IMR-90 (cell line): ENCODE results near the gene USP9Y. TPM values are rescaled to one million over a fixed set of nuclear protein-coding genes. Genes with fewer than 3 reads are reported as not detected.

ENCODE experiments used
- ATAC-seq: fragments of 200-7000 bp; cut with Tn5 transposase; 2 replicates; pipeline ENCODE4 v1.9.1; 2020; ENCODE audit warnings: low read depth, mild to moderate bottlenecking, moderate library complexity
- BruUV-seq: library from RNA; stranded (reverse); fragments of 400-500 nt; replicated peaks from 2 replicates; lab custom pipeline; 2021; lab: Mats Ljungman, UMichigan
- CTCF ChIA-PET: fragments of 300-600 bp; formaldehyde crosslinking; extraction: SDS; loops from one replicate; lab custom pipeline; 2021; ENCODE audit warnings: antibody characterized with exemption; lab: Yijun Ruan, JAX
- POLR2A ChIA-PET: fragments of 300-600 bp; sonication (Branson Sonifier 250); formaldehyde crosslinking; loops from one replicate; lab custom pipeline; 2022; ENCODE audit warnings: antibody characterized with exemption; ENCODE audit not compliant: unreplicated experiment; lab: Charles Lee
- DNase-seq: peaks from one replicate; pipeline ENCODE4 v3.0.0; 2013
- H2AFZ ChIP-seq: replicated peaks from 2 replicates; pipeline ENCODE3; 2013; ENCODE audit warnings: low read length, mild to moderate bottlenecking; ENCODE audit not compliant: poor library complexity
- H2AK5ac ChIP-seq: 2 replicates; pipeline ENCODE4 v1.6.1; 2013; ENCODE audit warnings: low read depth, low read length, inconsistent platforms
- H2AK9ac ChIP-seq: replicated peaks from 2 replicates; pipeline ENCODE3; 2013; ENCODE audit warnings: mild to moderate bottlenecking, low read depth, low read length, moderate library complexity; ENCODE audit not compliant: poor library complexity
- H2BK120ac ChIP-seq: 2 replicates; pipeline ENCODE4 v1.6.1; 2013; ENCODE audit warnings: low read depth, low read length, inconsistent platforms
- H2BK15ac ChIP-seq: 3 replicates; pipeline ENCODE4 v1.6.1; 2013; ENCODE audit warnings: low read depth, low read length, inconsistent platforms
- H2BK20ac ChIP-seq: 2 replicates; pipeline ENCODE4 v1.6.1; 2013; ENCODE audit warnings: low read depth, mild to moderate bottlenecking, inconsistent platforms, low read length, moderate library complexity
- H2BK5ac ChIP-seq: 2 replicates; pipeline ENCODE4 v1.6.1; 2013; ENCODE audit warnings: mild to moderate bottlenecking, low read depth, low read length, inconsistent platforms; ENCODE audit not compliant: poor library complexity, severe bottlenecking
- H3K14ac ChIP-seq: replicated peaks from 2 replicates; pipeline ENCODE4 v1.6.1; 2013; ENCODE audit warnings: low read depth, low read length, inconsistent platforms
- H3K18ac ChIP-seq: 2 replicates; pipeline ENCODE4 v1.6.1; 2013; ENCODE audit warnings: low read depth, low read length, control low read depth
- H3K23ac ChIP-seq: 2 replicates; pipeline ENCODE4 v1.6.1; 2013; ENCODE audit warnings: low read depth, low read length, inconsistent platforms
- H3K27ac ChIP-seq: 2 replicates; pipeline ENCODE4 v1.5.1; 2013; ENCODE audit warnings: mild to moderate bottlenecking, control low read depth, low read length; ENCODE audit not compliant: insufficient read depth
- H3K27me3 ChIP-seq: 2 replicates; pipeline ENCODE4 v1.6.1; 2013; ENCODE audit warnings: low read length; ENCODE audit not compliant: control insufficient read depth, insufficient read depth
- H3K36me3 ChIP-seq: 2 replicates; pipeline ENCODE4 v1.6.1; 2013; ENCODE audit warnings: low read length, mixed read lengths; ENCODE audit not compliant: control insufficient read depth, insufficient read depth
- H3K4ac ChIP-seq: 2 replicates; pipeline ENCODE4 v1.6.1; 2013; ENCODE audit warnings: low read depth, low read length, inconsistent platforms
- H3K4me1 ChIP-seq: 2 replicates; pipeline ENCODE4 v1.6.1; 2013; ENCODE audit warnings: low read length, mixed read lengths; ENCODE audit not compliant: control insufficient read depth, insufficient read depth
- H3K4me2 ChIP-seq: 2 replicates; pipeline ENCODE4 v1.6.1; 2013; ENCODE audit warnings: low read depth, mild to moderate bottlenecking, control low read depth, low read length, moderate library complexity
- H3K4me3 ChIP-seq: 2 replicates; pipeline ENCODE4 v1.5.1; 2013; ENCODE audit warnings: low read depth, mild to moderate bottlenecking, control low read depth, low read length, moderate library complexity; ENCODE audit not compliant: insufficient read depth
- H3K56ac ChIP-seq: 2 replicates; pipeline ENCODE4 v1.6.1; 2013; ENCODE audit warnings: low read length, inconsistent platforms; ENCODE audit not compliant: insufficient read depth; ENCODE audit errors: extremely low read depth
- H3K79me1 ChIP-seq, 2 experiments: 2 replicates each; pipeline ENCODE4 v1.6.1; 2013; ENCODE audit warnings: low read length in 2 of 2, inconsistent platforms in 1 of 2, low read depth in 1 of 2
- H3K9ac ChIP-seq: 2 replicates; pipeline ENCODE4 v1.6.1; 2013; ENCODE audit warnings: low read depth, low read length, control low read depth
- H3K9me1 ChIP-seq: 2 replicates; pipeline ENCODE4 v1.6.1; 2013; ENCODE audit warnings: low read length, inconsistent platforms; ENCODE audit not compliant: insufficient read depth
- H3K9me3 ChIP-seq: 2 replicates; pipeline ENCODE4 v1.6.1; 2013; ENCODE audit warnings: low read length; ENCODE audit not compliant: control insufficient read depth, insufficient read depth
- H4K20me1 ChIP-seq: 2 replicates; pipeline ENCODE4 v1.6.1; 2013; ENCODE audit warnings: low read length, inconsistent platforms; ENCODE audit not compliant: insufficient read depth
- H4K5ac ChIP-seq: 2 replicates; pipeline ENCODE4 v1.6.1; 2013; ENCODE audit warnings: mild to moderate bottlenecking, low read depth, low read length, control low read depth
- H4K8ac ChIP-seq, 2 experiments: 2 replicates each; pipeline ENCODE4 v1.6.1; 2013; ENCODE audit warnings: low read depth in 2 of 2, low read length in 2 of 2, control low read depth in 1 of 2, inconsistent platforms in 1 of 2
- H4K91ac ChIP-seq: 2 replicates; pipeline ENCODE4 v1.6.1; 2013; ENCODE audit warnings: low read depth, low read length, inconsistent platforms; ENCODE audit not compliant: insufficient read depth
- BHLHE40 ChIP-seq: fragments of 150-350 bp; IDR thresholded peaks from 2 replicates; pipeline ENCODE4 v1.6.1; 2016; ENCODE audit warnings: mild to moderate bottlenecking, low read depth, low read length
- CHD1 ChIP-seq: IDR thresholded peaks from 2 replicates; pipeline ENCODE4 v1.6.1; 2012; ENCODE audit warnings: low read depth, low read length, improper control_type of control experiment
- MAFK ChIP-seq: IDR thresholded peaks from 2 replicates; pipeline ENCODE4 v1.6.1; 2012; ENCODE audit warnings: low read depth, low read length, improper control_type of control experiment
- MAZ ChIP-seq: IDR thresholded peaks from 2 replicates; pipeline ENCODE4 v1.6.1; 2012; ENCODE audit warnings: low read depth, mild to moderate bottlenecking, low read length, improper control_type of control experiment, moderate library complexity, borderline replicate concordance
- MXI1 ChIP-seq: IDR thresholded peaks from 2 replicates; pipeline ENCODE4 v1.6.1; 2012; ENCODE audit warnings: low read depth, mild to moderate bottlenecking, low read length, moderate library complexity, borderline replicate concordance
- NFE2L2 ChIP-seq: fragments of 150-350 bp; IDR thresholded peaks from 2 replicates; pipeline ENCODE4 v1.6.1; 2016; ENCODE audit warnings: low read depth, mild to moderate bottlenecking, low read length
- POLR2A ChIP-seq: IDR thresholded peaks from 2 replicates; pipeline ENCODE4 v1.6.1; 2012; ENCODE audit warnings: mild to moderate bottlenecking, low read depth, low read length
- RAD21 ChIP-seq: IDR thresholded peaks from 2 replicates; pipeline ENCODE4 v1.6.1; 2012; ENCODE audit warnings: low read length, improper control_type of control experiment
- RCOR1 ChIP-seq: IDR thresholded peaks from 2 replicates; pipeline ENCODE4 v1.6.1; 2012; ENCODE audit warnings: mild to moderate bottlenecking, low read length, improper control_type of control experiment; ENCODE audit not compliant: insufficient replicate concordance
- SMC3 ChIP-seq: fragments of 150-350 bp; IDR thresholded peaks from 2 replicates; pipeline ENCODE4 v1.6.1; 2016; ENCODE audit warnings: low read depth, mild to moderate bottlenecking, antibody characterized with exemption, low read length, moderate library complexity
- USF2 ChIP-seq: fragments of 150-350 bp; IDR thresholded peaks from 2 replicates; pipeline ENCODE4 v1.6.1; 2017; ENCODE audit warnings: mild to moderate bottlenecking, antibody characterized with exemption, low read length, low read depth
- WGBS, 2 experiments: methylation state at CpG; one replicate each; pipeline versions ENCODE4 v1.1.5 to v1.1.7; 2013; ENCODE audit warnings: missing lambda C conversion rate in 2 of 2; ENCODE audit not compliant: insufficient read length in 1 of 2; ENCODE audit errors: extremely low coverage in 2 of 2; 5-methylcytosine and 5-hydroxymethylcytosine counted together
- dilution Hi-C: fragments of 300-500 bp; cut with HindIII; formaldehyde crosslinking; loops from one replicate; pipeline ENCODE4 v1.14.3; 2018; ENCODE audit warnings: low sequenced_read_pairs; ENCODE audit not compliant: unreplicated experiment
- in situ Hi-C: fragments of 300-500 bp; cut with MboI; formaldehyde crosslinking; loops from 3 replicates; pipeline ENCODE4 v1.14.3; 2019; ENCODE audit warnings: low sequenced_read_pairs, inconsistent platforms, mixed read lengths
- intact Hi-C: fragments of 100-400 bp; cut with micrococcal nuclease; formaldehyde crosslinking; loops from 2 replicates; pipeline ENCODE4 v1.10.0; 2022
- polyA plus RNA-seq, 3 experiments: library from polyadenylated mRNA; depleted of rRNA; stranded (reverse); fragments of >200 nt; gene quantifications; 2 replicates each; pipeline ENCODE4 v1.2.3, GENCODE V29; 2012; ENCODE audit warnings: low replicate concordance in 1 of 3
- total RNA-seq: library from RNA; depleted of rRNA; stranded (reverse); fragments of >200 nt; gene quantifications from 2 replicates; pipeline ENCODE4 v1.2.3, GENCODE V29; 2012
- TF ChIP-seq, protein P1 (sequence below): conservative IDR thresholded peaks from 2 replicates; pipeline ENCODE4 v1.5.1; 2012; ENCODE audit warnings: mild to moderate bottlenecking, low read depth, low read length, improper control_type of control experiment

Gene USP9Y
- total and polyA plus RNA-seq, 2 of the 4 experiments (the other 2 are of a cell fraction) = not detected

GRCh38 chrY:12898604-12899003 is 197.6 kb downstream of the USP9Y start:
- Histone ChIP-seq H2BK5ac (no peak overlapping the region), H3K14ac (no peak overlapping the region), H2AFZ (no peak overlapping the region), H3K4ac (no peak overlapping the region), H2BK20ac (no peak overlapping the region), H4K91ac (no peak overlapping the region), H3K27me3 (no peaks in the 10 kb centered on the region), H3K56ac (no peak overlapping the region), H3K27ac (no peak overlapping the region), H3K4me3 (no peak overlapping the region), H3K9me3 (no peaks in the 10 kb centered on the region), H3K4me1 (no peaks in the 10 kb centered on the region), H3K4me2 (no peak overlapping the region), H4K20me1 (no peaks in the 10 kb centered on the region), H3K18ac (no peak overlapping the region), H2BK15ac (no peak overlapping the region), H3K36me3 (no peaks in the 10 kb centered on the region), H3K79me1 (no peaks in the 10 kb centered on the region), H3K23ac (no peak overlapping the region), H3K9ac (no peak overlapping the region), H3K9me1 (no peaks in the 10 kb centered on the region), H2AK9ac (no peak overlapping the region), H2BK120ac (no peak overlapping the region), H4K8ac (no peak overlapping the region), H2AK5ac (no peak overlapping the region), H4K5ac (no peak overlapping the region)
- POLR2A ChIA-PET = no interaction called here
- intact Hi-C loops = no loop called here
- in situ Hi-C loops = no loop called here
- WGBS, 2 experiments = no CpG with 5 or more reads among the region's 2 CpGs
- CTCF ChIA-PET = no interaction called here
- no peak for ATAC-seq
- TF ChIP-seq MAZ (no peak), CHD1 (no peak), POLR2A (no peak), NFE2L2 (no peak), MXI1 (no peak), USF2 (no peak), RCOR1 (no peak), SMC3 (no peak), MAFK (no peak), RAD21 (no peak), BHLHE40 (no peak)
- TF ChIP-seq, protein P1, sequence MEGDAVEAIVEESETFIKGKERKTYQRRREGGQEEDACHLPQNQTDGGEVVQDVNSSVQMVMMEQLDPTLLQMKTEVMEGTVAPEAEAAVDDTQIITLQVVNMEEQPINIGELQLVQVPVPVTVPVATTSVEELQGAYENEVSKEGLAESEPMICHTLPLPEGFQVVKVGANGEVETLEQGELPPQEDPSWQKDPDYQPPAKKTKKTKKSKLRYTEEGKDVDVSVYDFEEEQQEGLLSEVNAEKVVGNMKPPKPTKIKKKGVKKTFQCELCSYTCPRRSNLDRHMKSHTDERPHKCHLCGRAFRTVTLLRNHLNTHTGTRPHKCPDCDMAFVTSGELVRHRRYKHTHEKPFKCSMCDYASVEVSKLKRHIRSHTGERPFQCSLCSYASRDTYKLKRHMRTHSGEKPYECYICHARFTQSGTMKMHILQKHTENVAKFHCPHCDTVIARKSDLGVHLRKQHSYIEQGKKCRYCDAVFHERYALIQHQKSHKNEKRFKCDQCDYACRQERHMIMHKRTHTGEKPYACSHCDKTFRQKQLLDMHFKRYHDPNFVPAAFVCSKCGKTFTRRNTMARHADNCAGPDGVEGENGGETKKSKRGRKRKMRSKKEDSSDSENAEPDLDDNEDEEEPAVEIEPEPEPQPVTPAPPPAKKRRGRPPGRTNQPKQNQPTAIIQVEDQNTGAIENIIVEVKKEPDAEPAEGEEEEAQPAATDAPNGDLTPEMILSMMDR = no peak
- BruUV-seq = no TSS peak
- DNase-seq = no peak
- dilution Hi-C loops = no loop called here
